GM12878 (cell line): ENCODE results near the gene ITSN1. TPM values are rescaled to one million over a fixed set of nuclear protein-coding genes. Genes with fewer than 3 reads are reported as not detected.

Experiments used
- ATF7 ChIP-seq: fragments of 450-650 bp; IDR thresholded peaks from 2 replicates; pipeline ENCODE4 v1.6.1; 2016; ENCODE audit warnings: low read depth, mild to moderate bottlenecking
- BCL11A ChIP-seq: IDR thresholded peaks from 2 replicates; pipeline ENCODE4 v1.6.1; 2011; ENCODE audit warnings: low read depth, low read length
- CEBPZ ChIP-seq: fragments of 150-350 bp; IDR thresholded peaks from 2 replicates; pipeline ENCODE4 v1.6.1; 2016; ENCODE audit warnings: low read depth, low read length
- CHD2 ChIP-seq: IDR thresholded peaks from 2 replicates; pipeline ENCODE4 v1.6.1; 2011; ENCODE audit warnings: low read depth, low read length, improper control_type of control experiment, borderline replicate concordance
- CREB1 ChIP-seq: IDR thresholded peaks from 2 replicates; pipeline ENCODE4 v1.6.1; 2012; ENCODE audit warnings: low read depth, mild to moderate bottlenecking, inconsistent platforms
- GABPA ChIP-seq: IDR thresholded peaks from 2 replicates; pipeline ENCODE4 v1.6.1; 2014; ENCODE audit warnings: antibody characterized with exemption, low read depth, mild to moderate bottlenecking, inconsistent platforms
- GATAD2B ChIP-seq: fragments of 450-650 bp; conservative IDR thresholded peaks from 2 replicates; pipeline ENCODE4 v1.6.1; 2017; ENCODE audit warnings: low read depth, mild to moderate bottlenecking, moderate library complexity
- KAT2A ChIP-seq: conservative IDR thresholded peaks from 2 replicates; pipeline ENCODE4 v1.6.1; 2011; ENCODE audit warnings: low read depth, low read length; ENCODE audit not compliant: control insufficient read depth
- KDM1A ChIP-seq: fragments of 200-600 bp; sonication (generic); IDR thresholded peaks from 2 replicates; pipeline ENCODE4 v1.6.1; 2016; ENCODE audit warnings: borderline replicate concordance
- KLF5 ChIP-seq: fragments of 450-650 bp; IDR thresholded peaks from 2 replicates; pipeline ENCODE4 v1.6.1; 2014; ENCODE audit warnings: mild to moderate bottlenecking; ENCODE audit not compliant: partially characterized antibody
- MEF2A ChIP-seq: IDR thresholded peaks from 2 replicates; pipeline ENCODE4 v1.6.1; 2011; ENCODE audit warnings: low read depth, mild to moderate bottlenecking, low read length, moderate library complexity; ENCODE audit not compliant: insufficient read depth
- NBN ChIP-seq: fragments of 450-650 bp; IDR thresholded peaks from 2 replicates; pipeline ENCODE4 v1.6.1; 2016
- NRF1 ChIP-seq: conservative IDR thresholded peaks from 2 replicates; pipeline ENCODE4 v1.6.1; 2011; ENCODE audit warnings: mild to moderate bottlenecking, low read depth, low read length, improper control_type of control experiment
- PBX3 ChIP-seq: IDR thresholded peaks from 2 replicates; pipeline ENCODE4 v1.6.1; 2011; ENCODE audit warnings: mild to moderate bottlenecking, low read depth, low read length, moderate library complexity; ENCODE audit not compliant: insufficient replicate concordance
- PML ChIP-seq: IDR thresholded peaks from 2 replicates; pipeline ENCODE4 v1.6.1; 2012; ENCODE audit warnings: low read length, inconsistent platforms
- SIN3A ChIP-seq: IDR thresholded peaks from 2 replicates; pipeline ENCODE4 v1.6.1; 2012; ENCODE audit warnings: low read depth, low read length, improper control_type of control experiment
- TAF1 ChIP-seq: IDR thresholded peaks from 2 replicates; pipeline ENCODE4 v1.6.1; 2011; ENCODE audit warnings: mild to moderate bottlenecking, low read depth, low read length, borderline replicate concordance
- TARDBP ChIP-seq: IDR thresholded peaks from 2 replicates; pipeline ENCODE4 v1.6.1; 2016; ENCODE audit warnings: borderline replicate concordance
- YY1 ChIP-seq: IDR thresholded peaks from 2 replicates; pipeline ENCODE4 v1.6.1; 2011; ENCODE audit warnings: low read depth, mild to moderate bottlenecking, low read length
- ZBED1 ChIP-seq: IDR thresholded peaks from 2 replicates; pipeline ENCODE4 v1.6.1; 2016; ENCODE audit warnings: borderline replicate concordance
- ZNF622 ChIP-seq: fragments of 450-650 bp; IDR thresholded peaks from 2 replicates; pipeline ENCODE4 v1.6.1; 2017; ENCODE audit warnings: mild to moderate bottlenecking, inconsistent platforms
- ZNF687 ChIP-seq: fragments of 450-650 bp; IDR thresholded peaks from 2 replicates; pipeline ENCODE4 v1.6.1; 2017; ENCODE audit warnings: mild to moderate bottlenecking, moderate library complexity
- polyA plus RNA-seq, 11 experiments: library from polyadenylated mRNA; depleted of rRNA in 4 of 11; unstranded in 6 of 11; stranded (reverse) in 5 of 11; fragments of >200 nt; fragmentation: Nextera tagmentation in 4 of 11; fragmentation: Illumina TruSeq in 1 of 11; extraction: Ambion mirVana in 4 of 11; extraction: Trizol in 1 of 11; gene quantifications; 1 replicate in 1 of 11; 2 replicates in 10 of 11; pipeline versions ENCODE4 v1.2.1 to v1.2.3, GENCODE V29; 2011 to 2016; ENCODE audit warnings: inconsistent platforms in 2 of 11, missing spikeins in 2 of 11, low read depth in 1 of 11
- total RNA-seq, 4 experiments: library from RNA; depleted of rRNA in 3 of 4; stranded (reverse); fragments of >200 nt in 3 of 4; fragmentation: Illumina TruSeq in 1 of 4; extraction: Trizol in 1 of 4; gene quantifications; 2 replicates each; pipeline versions ENCODE4 v1.2.1 to v1.2.3, GENCODE V29; 2013 to 2021

Gene ITSN1
- total and polyA plus RNA-seq, 10 of the 15 experiments (the other 5 are each of a cell fraction or from before 2014, with no cell fraction given) = 0.89 to 10.6 (median 4.8) TPM

DNA sequence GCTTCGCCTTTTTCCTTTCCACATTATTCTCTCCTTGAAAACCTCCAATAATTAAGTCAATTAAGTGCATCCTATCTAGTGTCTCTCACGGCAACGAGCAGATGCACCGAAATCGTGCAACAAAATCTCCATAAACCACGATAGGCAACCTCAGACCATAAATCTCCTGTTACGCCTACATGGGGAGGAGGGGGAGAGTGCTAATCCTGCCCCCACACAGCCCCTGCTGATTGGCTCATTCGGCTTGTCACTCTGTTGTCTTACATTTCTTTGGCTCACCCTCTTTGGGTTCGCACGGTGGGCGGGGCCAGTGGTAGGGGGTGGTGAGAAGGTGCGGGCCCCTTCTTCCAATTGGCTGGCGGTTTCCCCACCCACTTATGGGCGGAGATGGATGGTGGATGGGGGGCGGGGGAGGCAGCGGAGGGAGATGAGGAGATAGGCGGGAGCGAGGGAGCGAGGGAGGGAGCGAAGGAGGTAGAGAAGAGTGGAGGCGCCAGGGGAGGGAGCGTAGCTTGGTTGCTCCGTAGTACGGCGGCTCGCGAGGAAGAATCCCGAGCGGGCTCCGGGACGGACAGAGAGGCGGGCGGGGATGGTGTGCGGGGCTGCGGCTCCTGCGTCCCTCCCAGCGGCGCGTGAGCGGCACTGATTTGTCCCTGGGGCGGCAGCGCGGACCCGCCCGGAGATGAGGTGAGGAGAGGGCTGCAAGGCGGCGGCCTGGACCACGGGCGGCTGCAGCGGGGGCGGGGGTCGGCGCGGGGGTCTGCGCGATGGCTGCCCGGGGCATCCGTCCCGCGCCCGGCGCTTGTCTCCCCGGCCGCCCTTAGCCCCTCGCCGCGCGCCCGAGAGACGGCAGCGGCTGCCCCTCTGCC lies at the start of gene ITSN1 (continued):
- TF ChIP-seq ZBED1 (no peak), CREB1 (peak; percentile 48), BCL11A (no peak), GABPA (no peak), NBN (peak; percentile 84; the same call in 1 of the 2 replicates), NRF1 (no peak), SIN3A (0 out of 2 replicates have a peak, but pooled peaks have one; percentile 44), KDM1A (no peak), KAT2A (no peak), ZNF687 (no peak), ATF7 (peak; percentile 29; the same call in 1 of the 2 replicates), PBX3 (peak; percentile 97), ZNF622 (peak; percentile 31; the same call in 1 of the 2 replicates), CEBPZ (no peak; the same call in none of the 2 replicates), PML (no peak), TAF1 (no peak), GATAD2B (no peak), KLF5 (peak; percentile 35), CHD2 (peak; percentile 67), MEF2A (no peak), YY1 (no peak), TARDBP (0 out of 2 replicates have a peak, but pooled peaks have one; percentile 20)
